Nucleus accumbens (tissue), 56 donors: Measurements from ENCODE around the gene SEMA4B.
"Not testable (repeated sequence)": the region's sequence is repeated elsewhere in the genome, so short reads cannot be mapped to it uniquely, and the experiment has no call there.

Source experiments
- DNase-seq, 56 donors: peaks; one replicate each; lab custom pipeline; 2025; lab: John Stamatoyannopoulos, UW

The SEMA4B gene, protein sequence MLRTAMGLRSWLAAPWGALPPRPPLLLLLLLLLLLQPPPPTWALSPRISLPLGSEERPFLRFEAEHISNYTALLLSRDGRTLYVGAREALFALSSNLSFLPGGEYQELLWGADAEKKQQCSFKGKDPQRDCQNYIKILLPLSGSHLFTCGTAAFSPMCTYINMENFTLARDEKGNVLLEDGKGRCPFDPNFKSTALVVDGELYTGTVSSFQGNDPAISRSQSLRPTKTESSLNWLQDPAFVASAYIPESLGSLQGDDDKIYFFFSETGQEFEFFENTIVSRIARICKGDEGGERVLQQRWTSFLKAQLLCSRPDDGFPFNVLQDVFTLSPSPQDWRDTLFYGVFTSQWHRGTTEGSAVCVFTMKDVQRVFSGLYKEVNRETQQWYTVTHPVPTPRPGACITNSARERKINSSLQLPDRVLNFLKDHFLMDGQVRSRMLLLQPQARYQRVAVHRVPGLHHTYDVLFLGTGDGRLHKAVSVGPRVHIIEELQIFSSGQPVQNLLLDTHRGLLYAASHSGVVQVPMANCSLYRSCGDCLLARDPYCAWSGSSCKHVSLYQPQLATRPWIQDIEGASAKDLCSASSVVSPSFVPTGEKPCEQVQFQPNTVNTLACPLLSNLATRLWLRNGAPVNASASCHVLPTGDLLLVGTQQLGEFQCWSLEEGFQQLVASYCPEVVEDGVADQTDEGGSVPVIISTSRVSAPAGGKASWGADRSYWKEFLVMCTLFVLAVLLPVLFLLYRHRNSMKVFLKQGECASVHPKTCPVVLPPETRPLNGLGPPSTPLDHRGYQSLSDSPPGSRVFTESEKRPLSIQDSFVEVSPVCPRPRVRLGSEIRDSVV

DNA sequence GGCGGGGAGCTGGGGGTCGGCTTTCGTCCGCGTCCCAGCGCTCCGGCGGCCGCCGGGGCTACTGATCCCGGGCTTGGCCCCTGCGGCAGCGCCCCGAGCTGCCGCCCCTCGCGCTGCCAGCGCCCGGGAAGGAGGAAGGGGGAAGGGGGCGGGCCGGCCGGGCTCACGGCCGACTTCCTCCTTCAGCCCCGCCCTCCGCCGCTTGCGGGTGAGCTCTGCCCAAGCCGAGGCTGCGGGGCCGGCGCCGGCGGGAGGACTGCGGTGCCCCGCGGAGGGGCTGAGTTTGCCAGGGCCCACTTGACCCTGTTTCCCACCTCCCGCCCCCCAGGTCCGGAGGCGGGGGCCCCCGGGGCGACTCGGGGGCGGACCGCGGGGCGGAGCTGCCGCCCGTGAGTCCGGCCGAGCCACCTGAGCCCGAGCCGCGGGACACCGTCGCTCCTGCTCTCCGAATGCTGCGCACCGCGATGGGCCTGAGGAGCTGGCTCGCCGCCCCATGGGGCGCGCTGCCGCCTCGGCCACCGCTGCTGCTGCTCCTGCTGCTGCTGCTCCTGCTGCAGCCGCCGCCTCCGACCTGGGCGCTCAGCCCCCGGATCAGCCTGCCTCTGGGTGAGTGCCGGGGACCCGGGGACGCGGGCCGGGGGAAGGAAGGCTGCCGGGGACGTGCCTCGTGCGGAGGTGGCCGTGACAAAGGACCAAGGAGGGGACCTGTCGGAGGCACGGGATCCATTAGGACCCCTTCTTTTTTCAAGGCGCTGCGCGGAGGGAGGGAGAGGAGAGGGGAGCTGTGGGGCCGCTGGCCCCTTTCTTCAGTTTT is at the start of gene SEMA4B:
TSS of gene SEMA4B (plus strand) at position 201 of the 814 bp plus-strand sequence. CDS start at position 450, 249 bp downstream.
- peak in 47 of 56 donors; percentile 17 to 80 (median 51) for DNase-seq

DNA sequence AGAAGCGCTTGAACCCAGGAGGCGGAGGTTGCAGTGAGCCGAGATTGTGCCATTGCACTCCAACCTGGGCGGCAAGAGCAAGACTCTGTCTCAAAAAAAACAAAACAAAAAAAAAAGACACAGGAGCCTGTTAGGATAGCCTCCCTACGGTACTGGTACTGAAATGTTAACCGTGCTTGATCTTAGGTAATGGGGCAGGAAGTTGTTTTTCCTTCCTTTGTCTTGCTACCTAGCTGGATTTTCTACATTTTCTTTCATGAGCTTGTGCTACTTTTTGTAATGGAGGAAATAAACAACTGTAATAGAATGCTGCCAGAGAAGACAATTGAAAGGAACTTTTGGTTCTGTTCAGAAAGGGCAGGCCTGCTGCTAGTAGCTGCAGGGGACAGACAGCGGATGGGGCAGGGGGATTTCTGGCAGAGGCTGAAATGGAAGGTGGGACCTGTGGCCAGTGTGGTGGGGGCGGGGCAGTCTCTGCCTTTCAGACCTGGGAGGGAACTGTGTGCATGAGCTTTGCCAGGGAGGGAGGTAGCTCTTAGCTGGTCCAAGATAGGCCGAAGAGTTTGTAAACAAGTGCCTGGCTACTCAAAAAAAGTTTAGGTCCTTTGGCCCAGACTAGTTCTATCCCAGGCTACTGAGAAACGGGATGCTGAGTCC is 49.0 kb upstream of the SEMA4B start:
- peak in 26 of 56 donors; percentile 2 to 62 (median 18) for DNase-seq

DNA sequence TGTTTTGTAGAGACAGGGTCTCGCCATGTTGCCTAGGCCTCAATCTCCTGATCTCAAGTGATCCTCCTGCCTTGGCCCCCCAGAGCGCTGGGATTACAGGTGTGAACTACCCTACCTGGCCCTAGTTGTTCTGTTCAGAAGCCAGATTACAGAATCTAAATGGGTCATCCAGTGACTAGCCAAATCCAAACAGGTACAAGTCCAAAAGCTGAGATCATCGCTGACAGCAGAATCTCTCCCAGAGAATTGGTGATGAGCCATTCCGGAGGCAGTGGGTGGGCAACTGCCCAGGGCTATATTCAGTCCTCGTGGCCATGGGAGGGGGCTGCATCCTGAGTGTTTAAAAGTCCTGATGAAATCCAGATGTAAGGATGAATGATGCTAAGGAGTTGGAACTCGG is 47.5 kb upstream of the SEMA4B start:
- no peak for DNase-seq

DNA sequence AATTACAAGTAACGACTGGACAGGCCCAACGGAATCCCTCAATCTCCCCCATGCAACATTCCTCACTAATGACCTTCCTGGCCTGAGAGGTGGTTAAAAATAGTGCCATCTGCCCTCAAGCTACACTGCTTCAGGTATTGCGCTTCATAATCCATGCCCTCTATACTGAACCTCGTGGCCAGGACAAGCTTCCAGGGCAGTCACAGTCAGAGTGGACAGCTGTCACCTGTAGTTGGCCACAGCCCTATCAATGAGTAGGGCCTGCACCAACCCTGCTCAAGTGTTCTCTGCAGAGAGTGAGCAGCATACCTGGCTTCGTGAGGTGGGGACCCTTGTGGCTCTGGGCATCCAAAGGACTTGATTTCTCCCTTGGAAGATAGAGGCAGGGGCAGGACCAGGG is 46.9 kb upstream of the SEMA4B start:
- no peak for DNase-seq

DNA sequence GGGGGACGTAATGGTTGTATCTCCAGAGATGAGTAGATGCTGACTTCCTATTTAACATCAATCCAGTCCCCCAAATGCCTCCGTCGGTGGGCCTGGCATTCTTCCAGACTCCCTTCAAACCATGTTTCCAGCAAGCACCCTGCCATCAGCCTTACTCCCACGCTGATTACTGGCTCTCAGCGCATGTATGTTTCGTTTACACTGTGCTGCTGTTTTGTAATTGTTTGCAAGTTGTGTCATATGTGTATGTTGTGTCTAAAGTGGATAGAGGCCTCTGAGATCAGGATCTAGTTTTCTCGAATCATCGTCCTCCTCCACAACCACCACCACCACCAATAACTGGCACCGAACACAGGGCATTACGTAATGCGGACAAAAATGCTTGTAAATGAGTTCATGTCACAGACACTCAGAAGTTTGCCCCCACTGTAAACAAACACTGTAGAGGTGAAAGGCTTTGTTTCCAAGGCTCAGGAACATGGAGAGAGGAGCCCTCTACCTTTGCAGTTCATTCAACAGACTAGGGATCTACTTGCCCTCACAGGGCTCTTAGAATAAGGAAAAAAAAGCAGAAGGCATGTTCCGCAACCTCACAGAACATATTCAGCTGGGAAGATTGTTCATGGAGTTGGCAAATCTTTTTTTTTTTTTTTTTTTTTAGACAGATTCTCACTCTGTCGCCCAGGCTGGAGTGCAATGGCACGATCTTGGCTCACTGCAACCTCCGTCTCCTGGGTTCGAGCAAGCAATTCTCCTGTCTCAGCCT is 46.1 kb upstream of the SEMA4B start:
- no peak for DNase-seq

DNA sequence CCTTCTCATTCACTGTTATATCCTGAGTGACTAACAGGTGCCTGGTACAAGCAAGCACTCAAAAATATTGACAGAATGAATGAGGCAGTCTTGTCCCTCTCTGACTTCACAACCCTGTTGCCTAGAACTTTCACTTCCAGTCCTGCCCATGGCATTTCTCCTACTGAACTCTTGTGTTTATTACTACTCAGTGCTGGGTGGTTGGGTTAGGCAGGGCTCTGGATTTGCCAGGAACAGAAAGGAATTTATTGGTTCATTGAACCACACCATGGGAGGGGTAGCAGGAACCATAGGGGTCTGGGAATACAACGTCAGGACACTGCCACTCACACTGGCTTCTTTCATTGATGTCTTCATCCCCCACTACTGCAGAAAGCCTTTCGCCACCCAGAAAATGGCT is 41.9 kb upstream of the SEMA4B start:
- no peak for DNase-seq

DNA sequence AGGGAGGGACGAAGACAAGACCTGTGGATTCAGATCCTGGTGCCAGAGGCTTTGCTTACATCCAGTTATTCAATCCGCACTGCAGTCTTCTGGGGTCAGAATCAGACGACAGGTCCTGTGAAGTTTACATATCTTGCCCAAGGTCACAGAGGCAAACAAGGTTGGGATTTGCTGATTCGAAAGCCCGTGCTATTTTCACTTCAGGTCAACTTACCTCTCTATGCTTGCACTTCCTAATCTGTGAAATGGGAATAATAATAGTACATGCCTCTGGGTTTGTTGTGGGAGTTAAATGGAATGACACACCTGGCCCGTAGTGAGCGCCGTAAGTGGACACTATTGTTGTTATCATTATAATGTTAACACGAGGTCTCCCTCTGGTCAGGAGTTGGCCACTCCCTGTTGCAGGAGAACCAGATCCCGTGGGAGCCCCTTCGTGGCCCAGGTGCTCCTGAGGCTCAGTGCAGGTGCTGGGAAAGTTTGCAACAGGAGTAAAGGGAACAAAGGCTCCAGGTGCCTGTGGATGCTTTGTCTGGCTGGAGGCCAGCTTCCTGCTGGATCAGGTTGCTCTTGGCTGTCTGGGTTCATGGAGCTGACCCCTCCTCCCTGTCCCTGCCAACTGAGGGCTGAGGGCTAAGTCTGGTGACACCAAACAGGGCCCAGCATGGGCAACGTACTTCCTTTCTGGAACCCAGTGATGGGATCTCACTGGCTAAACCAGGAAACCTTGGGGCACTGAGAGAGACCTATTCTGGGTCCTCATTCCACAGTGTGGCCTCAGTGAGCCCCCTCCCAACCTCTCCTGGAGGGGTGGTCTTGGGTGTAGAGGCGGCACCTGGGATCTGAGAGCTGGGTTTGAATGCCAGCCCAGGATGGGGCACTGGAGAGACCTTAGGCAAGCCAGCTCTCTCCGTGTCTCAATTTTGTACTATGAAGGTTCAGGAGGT is 40.1 kb upstream of the SEMA4B start:
- DNase-seq, result no peak

DNA sequence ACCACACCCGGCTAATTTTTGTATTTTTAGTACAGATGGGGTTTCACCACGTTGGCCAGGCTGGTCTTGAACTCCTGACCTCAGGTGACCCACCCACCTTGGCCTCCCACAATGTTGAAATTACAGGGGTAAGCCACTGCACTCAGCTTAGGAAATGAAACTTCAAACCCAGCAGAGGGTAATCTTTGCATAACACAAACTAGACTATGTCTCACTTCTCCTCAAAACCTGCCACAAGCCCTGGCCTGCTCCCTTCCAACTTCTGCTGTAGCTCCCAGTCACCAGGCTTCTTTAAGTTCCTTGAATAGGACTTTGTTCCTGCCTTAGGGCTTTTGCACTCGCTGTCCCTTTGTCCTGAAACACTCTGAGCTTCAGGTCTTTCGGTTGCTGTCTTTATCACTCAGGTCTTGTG is 39.2 kb upstream of the SEMA4B start:
- no peak for DNase-seq

DNA sequence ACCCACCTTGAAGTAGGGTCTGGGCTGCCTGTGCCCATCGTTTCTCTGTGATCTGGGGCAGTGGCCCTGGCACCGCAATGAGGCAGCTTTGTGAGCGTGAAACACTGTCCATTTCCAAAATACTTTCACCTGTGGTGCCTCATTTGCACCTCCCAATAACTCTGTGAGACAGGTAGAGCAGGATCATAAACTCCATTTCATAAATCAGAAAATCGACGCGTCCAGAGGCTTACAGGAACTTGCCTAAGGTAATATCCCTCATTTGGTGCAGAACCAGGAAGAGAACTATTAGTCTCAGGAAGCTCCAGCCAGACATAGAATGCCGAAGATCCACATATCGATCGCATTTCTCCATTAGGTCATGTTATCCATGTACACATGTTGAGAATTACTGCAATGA is 38.2 kb upstream of the SEMA4B start:
- no peak for DNase-seq

DNA sequence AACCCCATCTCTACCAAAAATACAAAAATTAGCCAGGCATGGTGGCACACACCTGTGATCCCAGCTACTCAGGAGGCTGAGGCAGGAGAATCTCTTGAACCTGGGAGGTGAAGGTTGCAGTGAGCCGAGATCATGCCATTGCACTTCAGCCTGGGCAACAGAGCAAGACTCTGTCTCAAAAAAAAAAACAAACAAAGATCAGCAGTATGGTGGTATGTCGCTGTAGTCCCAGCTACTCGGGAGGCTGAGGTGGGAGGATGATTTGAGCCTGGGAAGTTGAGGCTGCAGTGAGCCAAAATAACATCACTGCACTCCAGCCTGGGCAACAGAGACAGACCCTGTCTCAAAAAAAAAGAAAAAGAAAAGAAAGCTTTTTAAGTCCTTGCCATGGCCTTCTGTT is 36.9 kb upstream of the SEMA4B start:
- not testable (repeated sequence) for DNase-seq

DNA sequence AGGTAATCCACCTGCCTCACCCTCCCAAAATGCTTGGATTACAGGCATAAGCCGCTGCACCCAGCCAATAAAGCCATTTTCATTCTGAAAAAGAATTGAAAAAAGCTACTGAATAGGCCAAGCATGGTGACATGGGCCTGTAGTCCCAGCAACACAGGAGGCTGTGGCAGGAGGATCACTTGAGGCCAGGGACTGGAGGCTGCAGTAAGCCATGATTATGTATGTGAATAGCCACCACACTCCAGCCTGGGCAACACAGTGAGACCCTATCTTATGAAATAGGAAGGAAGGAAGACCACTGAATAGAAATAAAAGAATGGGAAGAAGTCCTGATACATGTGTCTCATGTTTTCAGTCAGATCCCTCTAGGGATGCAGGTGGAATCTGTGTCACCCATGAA is 36.0 kb upstream of the SEMA4B start:
- DNase-seq, result no peak

DNA sequence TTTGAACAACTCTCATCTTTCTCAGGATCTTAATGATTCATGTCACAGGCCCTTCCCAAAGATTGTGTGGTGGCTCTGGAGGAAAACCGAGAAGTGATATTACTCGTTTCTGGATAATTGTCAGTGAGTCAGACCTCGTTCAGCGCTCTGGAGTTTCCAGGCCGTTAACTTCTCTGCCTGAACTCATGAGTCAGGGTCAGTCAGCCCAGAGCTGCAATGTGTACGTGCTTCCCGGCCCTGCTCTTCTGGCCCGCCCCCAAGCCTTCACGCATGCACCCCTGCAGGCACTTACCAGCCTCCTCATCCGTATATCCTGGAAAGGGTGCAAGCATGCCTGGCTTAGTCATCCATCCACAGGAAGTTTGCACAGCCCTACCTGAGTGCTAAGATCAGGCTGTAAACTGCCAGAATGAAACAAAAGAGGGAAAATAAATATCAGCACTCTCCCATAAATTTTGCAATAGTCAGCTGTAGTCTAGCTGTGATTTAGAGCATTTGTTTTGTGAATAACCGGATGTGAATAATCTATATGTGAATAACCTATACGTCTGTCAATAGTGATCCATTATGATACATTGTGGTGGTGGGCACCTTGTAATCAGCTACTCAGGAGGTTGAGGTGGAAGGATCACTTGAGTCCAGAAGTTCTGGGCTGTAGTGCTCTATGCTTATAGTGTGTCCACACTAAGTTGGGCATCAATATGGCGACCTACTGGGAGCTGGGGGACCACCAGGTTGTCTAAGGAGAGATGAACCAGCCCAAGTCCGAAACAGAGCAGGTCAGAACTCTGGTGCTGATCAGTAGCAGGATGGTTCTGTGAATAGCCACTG is 35.3 kb upstream of the SEMA4B start:
- DNase-seq, result peak in 20 of 56 donors; percentile 8 to 66 (median 22)

DNA sequence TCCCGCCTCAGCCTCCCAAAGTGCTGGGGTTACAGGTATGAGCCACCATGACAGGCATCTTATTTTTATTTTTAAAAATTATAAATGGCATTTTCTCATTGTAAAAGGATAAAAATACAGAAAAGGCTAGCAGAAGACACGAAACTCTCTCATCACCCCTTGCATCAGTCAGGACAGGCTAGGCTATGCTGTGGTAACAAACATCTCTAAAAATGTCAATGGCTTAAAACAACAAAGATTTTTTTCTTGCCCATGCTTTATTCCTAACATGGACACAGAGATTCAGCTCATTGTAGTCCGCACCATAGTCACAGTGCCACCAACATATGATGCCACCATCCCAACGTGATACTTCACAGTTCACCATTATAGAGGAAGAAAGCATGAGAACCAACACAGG is 34.0 kb upstream of the SEMA4B start:
- no peak for DNase-seq

DNA sequence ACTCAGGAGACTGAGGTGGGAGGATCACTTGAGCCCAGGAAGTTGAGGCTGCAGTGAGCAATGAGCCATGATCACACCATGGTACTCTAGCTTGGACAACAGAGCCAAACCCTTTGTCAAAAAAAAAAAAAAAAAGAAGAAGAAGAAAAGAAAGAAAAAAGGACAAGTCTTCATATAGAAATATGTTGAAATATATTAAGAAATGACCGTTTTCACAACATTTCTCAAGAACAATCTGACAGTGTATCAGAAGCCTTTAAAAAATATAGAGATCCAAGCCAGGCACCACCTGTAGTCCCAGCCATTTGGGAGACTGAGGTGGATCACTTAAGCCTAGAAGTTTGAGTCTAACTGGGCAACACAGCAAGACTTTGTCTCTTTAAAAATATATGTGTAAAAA is 29.5 kb upstream of the SEMA4B start:
- no peak for DNase-seq

DNA sequence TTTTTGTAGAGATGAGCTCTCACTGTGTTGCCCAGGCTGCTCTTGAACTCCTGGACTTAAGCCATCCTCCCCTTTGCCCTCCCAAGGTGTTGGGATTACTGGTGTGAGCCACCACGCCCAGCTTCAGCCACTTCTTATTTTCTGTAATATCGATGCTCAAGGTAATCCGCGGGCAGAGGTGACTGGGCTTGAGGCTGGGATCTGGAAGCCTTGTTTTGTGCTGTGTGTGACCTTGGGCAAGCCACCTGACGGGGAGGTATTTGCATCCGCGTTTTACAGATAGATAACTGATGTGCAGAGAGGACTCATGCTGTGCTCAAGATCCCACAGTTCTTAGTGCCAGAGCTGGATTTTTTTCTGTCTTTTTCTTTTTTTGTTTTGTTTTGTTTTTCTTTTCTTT is 27.8 kb upstream of the SEMA4B start:
- DNase-seq, result no peak

DNA sequence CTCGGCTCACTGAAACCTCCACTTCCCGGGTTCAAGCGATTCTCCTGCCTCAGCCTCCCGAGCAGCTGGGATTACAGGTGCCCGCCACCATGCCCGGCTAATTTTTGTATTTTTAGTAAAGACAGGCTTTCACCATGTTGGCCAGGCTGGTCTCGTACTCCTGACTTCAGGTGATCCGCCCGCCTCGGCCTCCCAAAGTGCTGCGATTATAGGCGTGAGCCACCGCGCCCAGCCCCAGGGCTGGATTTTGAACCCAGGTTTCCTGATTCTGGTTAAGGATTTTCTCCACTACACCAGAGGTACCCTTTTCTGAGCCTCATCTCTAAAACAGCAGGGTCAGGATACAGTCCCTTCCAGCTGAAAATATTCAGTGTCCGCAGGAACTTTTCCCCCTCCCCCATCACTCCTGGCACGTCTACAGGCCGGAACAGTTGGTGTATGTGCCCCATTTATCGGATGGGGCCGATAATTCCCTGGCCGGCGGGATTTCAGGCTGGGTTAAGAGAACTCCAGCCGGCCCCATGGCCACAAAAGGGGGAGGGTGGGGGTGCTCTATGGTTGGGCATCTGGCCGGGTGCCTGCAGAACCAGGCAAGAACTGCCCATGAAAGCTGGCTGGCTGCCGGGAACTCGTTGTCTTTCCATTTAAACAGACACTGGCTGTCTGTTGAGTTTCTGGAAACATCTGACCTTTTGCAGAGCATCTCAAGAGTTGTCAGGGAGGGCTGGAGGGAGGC is 26.8 kb upstream of the SEMA4B start:
- peak in 55 of 56 donors; percentile 10 to 95 (median 80) for DNase-seq

DNA sequence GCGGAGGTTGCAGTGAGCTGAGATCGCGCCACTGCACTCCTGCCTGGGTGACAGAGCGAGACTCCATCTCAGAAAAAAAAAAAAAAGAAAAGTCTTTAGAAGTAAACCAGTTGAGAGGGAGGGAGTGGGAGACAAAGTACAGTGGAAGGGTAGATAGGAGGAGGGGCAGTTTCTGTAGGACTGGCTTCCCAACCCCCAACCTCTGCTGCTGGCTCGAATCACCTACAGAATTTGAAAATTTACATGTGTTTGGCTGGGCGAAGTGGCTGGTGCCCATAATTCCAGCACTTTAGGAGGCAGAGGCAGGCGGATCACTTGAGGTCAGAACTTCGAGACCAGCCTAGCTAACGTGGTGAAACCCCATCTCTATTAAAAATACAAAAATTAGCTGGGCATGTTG is 24.1 kb upstream of the SEMA4B start:
- no peak for DNase-seq
